ENCODE results near the gene PALD1. TPM values are rescaled to one million over a fixed set of nuclear protein-coding genes. Genes with fewer than 3 reads are reported as not detected.

The PALD1 gene
- total RNA-seq, 1 experiment from 2014 or later, result 1.3 TPM

DNA sequence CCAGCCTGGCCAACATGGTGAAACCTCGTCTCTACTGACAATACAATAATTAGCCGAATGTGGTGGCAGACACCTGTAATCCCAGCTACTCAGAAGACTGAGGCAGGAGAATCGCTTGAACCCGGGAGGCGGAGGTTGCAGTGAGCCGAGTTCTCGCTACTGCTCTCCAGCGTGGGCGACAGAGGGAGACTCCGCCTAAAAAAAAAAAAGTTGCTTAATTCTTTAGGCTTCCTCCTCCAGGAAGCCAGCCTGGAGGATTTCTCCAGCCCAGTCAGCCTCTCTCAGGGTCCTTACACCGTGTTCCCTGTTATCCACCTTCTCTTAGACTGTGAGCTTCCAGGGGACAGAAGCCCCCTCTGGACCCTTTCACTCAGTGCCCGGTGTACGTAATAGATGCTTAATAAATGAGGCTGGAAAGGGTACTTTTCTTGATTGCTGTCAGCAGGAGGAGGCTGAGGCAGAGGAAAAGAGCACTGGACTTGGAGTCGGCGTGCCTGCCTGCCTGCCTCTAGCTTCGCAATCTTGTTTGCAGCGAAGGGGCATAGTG lies 20.7 kb upstream of the PALD1 start:
- DNase-seq (ENCODE audit: low spot score), result no peak

- peak; percentile 49 for DNase-seq (ENCODE audit: low spot score)
Observed at GRCh38 chr10:70458329-70459060, 20.1 kb upstream of the PALD1 start.

GRCh38 chr10:70459061-70459773 lies 19.4 kb upstream of the PALD1 start:
- no peak for DNase-seq (ENCODE audit: low spot score)

GRCh38 chr10:70459774-70460490 lies 18.6 kb upstream of the PALD1 start:
- no peak for DNase-seq (ENCODE audit: low spot score)

GRCh38 chr10:70461397-70462348 lies 16.9 kb upstream of the PALD1 start:
- DNase-seq (ENCODE audit: low spot score), result peak; percentile 51

DNA sequence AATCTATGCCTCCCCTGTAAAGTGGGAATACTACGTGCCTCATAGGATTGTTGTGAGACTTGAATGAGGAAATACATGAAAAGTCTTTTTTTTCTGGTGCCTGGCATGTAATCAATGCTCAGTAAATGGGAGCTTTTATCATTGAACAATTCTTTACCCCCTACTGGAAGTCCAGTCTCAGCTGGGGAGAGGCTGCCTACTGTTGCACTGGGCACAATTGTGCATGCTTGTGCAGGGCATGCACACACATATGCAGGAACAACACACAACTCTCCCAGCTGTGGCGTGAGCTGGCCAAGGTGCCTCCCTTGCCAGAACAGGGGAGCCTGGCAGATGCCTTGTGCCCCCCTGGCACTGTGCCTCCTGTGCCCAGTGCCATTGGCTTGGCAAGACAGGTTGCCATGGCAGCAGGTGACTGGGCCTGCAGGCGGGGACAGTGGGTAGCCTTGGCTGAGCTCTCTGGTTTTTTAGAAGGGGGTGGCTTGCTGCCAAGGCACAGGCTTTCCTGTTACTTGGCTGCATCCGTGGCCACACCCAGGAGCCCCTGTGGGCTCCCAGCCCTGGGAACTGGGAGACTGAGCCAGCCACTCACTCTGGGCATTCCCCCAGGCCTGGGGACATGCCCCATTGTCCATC lies 16.1 kb upstream of the PALD1 start:
- DNase-seq (ENCODE audit: low spot score), result peak; percentile 70

- DNase-seq (ENCODE audit: low spot score), result no peak
Observed at GRCh38 chr10:70465278-70465677, 13.3 kb upstream of the PALD1 start.

- no peak for DNase-seq (ENCODE audit: low spot score)
Observed at GRCh38 chr10:70465832-70466231, 12.7 kb upstream of the PALD1 start.

GRCh38 chr10:70466951-70467350 lies 11.6 kb upstream of the PALD1 start:
- no peak for DNase-seq (ENCODE audit: low spot score)

GRCh38 chr10:70472799-70473454 lies 5.6 kb upstream of the PALD1 start:
- DNase-seq (ENCODE audit: low spot score), result no peak

DNA sequence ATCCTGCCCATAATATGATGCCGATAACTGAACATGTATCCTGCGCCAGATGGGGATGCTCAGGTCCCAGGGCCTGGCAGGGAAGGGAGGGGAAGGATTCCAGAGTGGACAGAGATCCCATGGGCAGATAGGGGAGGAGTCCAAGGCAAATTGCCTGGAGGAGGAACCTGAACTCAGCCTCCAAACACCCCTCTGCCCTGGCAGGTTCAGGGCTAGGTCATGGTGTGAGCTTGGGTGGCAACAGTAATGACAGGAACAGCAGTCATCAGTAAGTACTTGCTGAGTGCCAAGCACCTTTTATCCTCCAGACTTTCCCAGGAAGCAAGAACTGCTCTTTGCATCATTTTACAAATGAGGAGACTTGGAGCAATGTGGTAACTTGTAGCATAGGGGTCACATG lies 3.8 kb upstream of the PALD1 start:
- DNase-seq (ENCODE audit: low spot score), result peak; percentile 32

DNA sequence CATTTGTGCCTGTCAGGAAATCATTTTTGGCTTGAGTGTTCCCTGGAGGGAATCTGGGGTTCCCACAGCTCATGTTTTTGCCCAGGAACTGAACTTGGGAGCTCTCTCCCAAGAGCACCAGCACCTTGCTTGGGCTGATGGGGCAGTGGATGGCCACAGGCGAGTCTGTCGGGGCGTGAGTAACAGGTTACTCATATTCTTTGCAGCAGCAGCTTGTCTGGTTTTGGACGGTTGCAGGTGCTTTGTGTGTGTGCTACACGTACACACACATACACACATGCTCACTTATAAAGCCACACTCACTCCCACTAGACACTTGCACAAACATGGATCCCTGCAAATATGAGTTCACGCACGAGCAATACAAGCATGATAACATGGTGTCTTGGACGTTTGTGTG lies 2.9 kb upstream of the PALD1 start:
- no peak for DNase-seq (ENCODE audit: low spot score)

- no peak for DNase-seq (ENCODE audit: low spot score)
Observed at GRCh38 chr10:70476249-70477035, 2.1 kb upstream of the PALD1 start.

- no peak for DNase-seq (ENCODE audit: low spot score)
Observed at GRCh38 chr10:70477661-70478162, 855 bp upstream of the PALD1 start.

DNA sequence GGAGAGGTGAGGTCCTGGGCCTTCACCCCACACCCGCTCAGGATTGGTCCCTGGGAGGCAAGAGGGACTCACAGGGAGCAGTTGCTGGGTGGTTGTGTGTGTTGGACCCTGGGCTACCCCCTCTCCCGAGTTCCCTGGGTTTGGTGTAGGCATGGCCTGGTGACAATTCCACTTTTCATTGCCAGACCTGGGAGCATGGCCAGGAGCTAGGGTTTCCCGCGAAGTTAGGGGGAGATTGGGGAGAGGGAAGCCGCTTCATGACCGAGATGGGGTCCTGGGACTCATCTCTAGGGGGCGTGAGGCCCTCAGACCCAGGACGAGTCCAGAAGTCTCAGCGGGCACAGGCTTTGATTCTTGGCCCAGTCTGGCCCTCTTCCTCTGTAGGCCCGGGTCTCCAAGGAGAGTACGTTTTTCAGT lies 606 bp downstream of the PALD1 start:
- no peak for DNase-seq (ENCODE audit: low spot score)

DNA sequence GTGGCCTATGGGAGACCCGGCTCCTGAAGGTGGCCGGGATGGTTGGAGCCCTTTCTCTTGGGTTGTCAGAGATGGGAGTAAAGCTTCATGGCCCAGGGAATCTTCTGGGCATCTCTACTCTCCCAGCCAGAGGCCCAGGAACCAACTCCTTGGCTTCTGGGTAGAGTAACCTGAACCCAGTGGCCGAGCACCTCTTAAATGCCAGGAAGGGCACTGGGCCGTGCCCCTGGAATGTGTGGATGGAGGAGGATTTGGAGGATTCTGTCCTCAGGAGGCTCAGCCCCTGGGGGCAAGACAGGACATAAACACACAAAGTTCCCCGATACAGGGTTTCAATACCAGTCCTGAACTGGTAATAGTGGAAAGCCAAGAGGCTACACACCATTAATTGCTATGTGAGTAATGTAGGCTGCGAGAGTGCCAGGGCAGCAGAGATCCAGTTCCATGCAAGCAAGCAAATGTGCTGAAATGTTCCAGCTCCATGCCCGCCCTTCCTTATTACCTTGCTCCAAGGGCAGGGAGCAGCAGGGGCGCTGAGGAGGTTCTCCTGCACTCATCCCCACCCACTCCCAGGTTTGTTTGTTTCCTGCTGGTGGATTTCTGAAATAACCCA lies 1.2 kb downstream of the PALD1 start:
- DNase-seq (ENCODE audit: low spot score), result no peak

DNA sequence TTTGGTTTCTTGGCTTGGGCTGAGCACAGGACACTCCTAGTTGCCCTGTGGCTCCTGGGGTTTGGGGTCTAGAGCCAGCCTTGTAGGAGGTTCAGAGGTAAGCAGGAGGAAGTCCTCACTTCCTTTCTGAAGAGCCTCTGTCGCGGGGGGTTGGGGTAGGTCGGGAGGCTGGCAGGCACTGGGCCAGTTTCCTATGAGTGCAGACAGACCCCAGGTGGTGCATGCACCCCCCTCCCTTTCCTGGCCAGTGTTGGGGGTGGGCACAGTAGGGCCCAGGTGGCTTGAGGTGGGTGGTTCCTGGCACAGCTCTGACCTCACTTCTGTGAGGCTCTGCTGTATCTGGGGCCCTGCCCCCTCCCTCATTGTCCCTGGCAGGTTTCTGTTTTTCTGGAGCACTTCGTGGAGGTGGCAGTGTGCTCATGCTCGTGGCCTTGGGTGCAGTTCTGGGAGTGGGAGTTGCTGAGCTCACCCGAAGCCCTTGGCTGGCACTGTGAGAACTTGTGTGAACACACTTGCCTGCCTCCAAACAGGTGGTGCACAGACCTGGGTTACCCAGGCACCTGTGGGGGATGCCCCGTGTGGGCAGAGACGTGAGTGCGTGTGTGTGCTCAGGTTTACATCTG lies 1.8 kb downstream of the PALD1 start:
- DNase-seq (ENCODE audit: low spot score), result no peak

DNA sequence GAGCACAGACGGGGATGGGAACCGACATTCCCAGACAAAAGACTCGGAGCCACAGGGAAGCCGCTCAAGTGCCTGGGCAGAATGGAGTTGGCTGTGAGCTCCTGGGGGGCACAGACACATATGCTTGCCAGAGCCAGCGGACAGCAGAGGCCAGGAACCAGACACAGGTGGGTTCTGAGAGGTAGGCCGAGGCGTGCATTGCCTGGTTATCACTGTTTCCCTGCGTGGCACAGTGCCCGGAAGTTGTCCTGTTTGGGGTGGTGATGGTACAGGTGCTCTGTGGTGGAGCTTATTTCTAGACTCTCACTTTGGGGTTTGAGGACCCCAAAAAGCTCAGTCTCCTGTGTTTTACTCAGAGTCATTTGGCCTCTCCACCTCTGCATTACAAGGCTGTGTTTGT lies 2.5 kb downstream of the PALD1 start:
- DNase-seq (ENCODE audit: low spot score), result no peak
